HepG2 (cell line): Measurements from ENCODE around the gene NBL1. TPM values are rescaled to one million over a fixed set of nuclear protein-coding genes. Genes with fewer than 3 reads are reported as not detected.
A peak's percentile ranks its signal among the peaks of the same experiment; 100 is the strongest.

Source experiments
- ATAC-seq: fragments of 200-7000 bp; cut with Tn5 transposase; 3 replicates; pipeline ENCODE4 v1.9.1; 2020; ENCODE audit warnings: mild to moderate bottlenecking, moderate library complexity
- BruUV-seq: library from RNA; stranded (reverse); fragments of 400-500 nt; replicated peaks from 2 replicates; lab custom pipeline; 2021; lab: Mats Ljungman, UMichigan
- CTCF ChIA-PET: fragments of 300-600 bp; formaldehyde crosslinking; extraction: SDS; loops from one replicate; lab custom pipeline; 2021; ENCODE audit warnings: low total read pairs, inconsistent platforms, low intra/inter-chr PET ratio; lab: Yijun Ruan, JAX
- POLR2A ChIA-PET: fragments of 350-600 bp; sonication (Branson Sonifier 250); formaldehyde crosslinking; loops from one replicate; lab custom pipeline; 2020; ENCODE audit warnings: antibody characterized with exemption, inconsistent platforms; lab: Yijun Ruan, JAX
- DNase-seq: peaks from one replicate; pipeline ENCODE4 v3.0.0-alpha.2; 2015; ENCODE audit warnings: low spot score
- FAIRE-seq: peaks from 3 replicates; lab custom pipeline; 2011; peaks lifted over from hg19 to GRCh38; lab: Jason Lieb, UNC
- H2AFZ ChIP-seq: one replicate; pipeline ENCODE4 v1.6.1; 2011; ENCODE audit warnings: low read length, inconsistent platforms
- H3K27ac ChIP-seq: fragments of 300-600 bp; 3 replicates; pipeline ENCODE4 v1.8.0; 2011; ENCODE audit warnings: mixed run types, mild to moderate bottlenecking, mixed read lengths, low read length, inconsistent platforms; ENCODE audit not compliant: insufficient read depth; ENCODE audit errors: extremely low read length
- H3K27me3 ChIP-seq, 2 experiments: fragments of 200-600 bp in 1 of 2; 2 replicates in 1 of 2; 3 replicates in 1 of 2; pipeline versions ENCODE4 v1.6.0 to v1.8.0; 2011; ENCODE audit warnings: low read length in 2 of 2, mild to moderate bottlenecking in 2 of 2, moderate library complexity in 2 of 2, inconsistent platforms in 1 of 2; ENCODE audit not compliant: insufficient read depth in 2 of 2, control insufficient read depth in 1 of 2
- H3K36me3 ChIP-seq, 2 experiments: fragments of 200-600 bp in 1 of 2; replicated peaks in 1 of 2; 2 replicates in 1 of 2; 3 replicates in 1 of 2; pipeline versions ENCODE4 v1.5.1 to v1.8.0; 2011; ENCODE audit warnings: low read length in 2 of 2, inconsistent platforms in 1 of 2; ENCODE audit not compliant: insufficient read depth in 2 of 2, control insufficient read depth in 1 of 2
- H3K4me1 ChIP-seq: 2 replicates; pipeline ENCODE4 v1.5.1; 2012; ENCODE audit warnings: low read length, inconsistent platforms; ENCODE audit not compliant: insufficient read depth
- H3K4me2 ChIP-seq: 2 replicates; pipeline ENCODE4 v1.6.0; 2011; ENCODE audit warnings: low read depth, low read length, inconsistent platforms
- H3K4me3 ChIP-seq, 3 experiments: fragments of 200-600 bp in 1 of 3; sonication (generic), shearing (Covaris generic) in 1 of 3; replicated peaks in 1 of 3; 2 replicates each; pipeline ENCODE4 v1.5.1; 2011 to 2016; ENCODE audit warnings: low read length in 3 of 3, inconsistent platforms in 2 of 3, low read depth in 2 of 3, mild to moderate bottlenecking in 2 of 3, control low read depth in 1 of 3, mixed read lengths in 1 of 3; ENCODE audit not compliant: insufficient read depth in 1 of 3
- H3K79me2 ChIP-seq: one replicate; pipeline ENCODE4 v1.6.1; 2011; ENCODE audit warnings: low read length, inconsistent platforms; ENCODE audit not compliant: insufficient read depth
- H3K9ac ChIP-seq: 2 replicates; pipeline ENCODE4 v1.6.0; 2011; ENCODE audit warnings: mild to moderate bottlenecking, low read depth, low read length, inconsistent platforms; ENCODE audit not compliant: insufficient read depth
- H3K9me3 ChIP-seq: 2 replicates; pipeline ENCODE4 v1.5.1; 2012; ENCODE audit warnings: mild to moderate bottlenecking, low read length
- H4K20me1 ChIP-seq: 2 replicates; pipeline ENCODE4 v1.6.0; 2011; ENCODE audit warnings: inconsistent platforms, mild to moderate bottlenecking, low read length, moderate library complexity; ENCODE audit not compliant: insufficient read depth
- EHMT2 ChIP-seq: fragments of 200-600 bp; sonication (generic); IDR thresholded peaks from 2 replicates; pipeline ENCODE4 v1.7.0; 2017; ENCODE audit warnings: antibody characterized with exemption, low read depth, low read length, borderline replicate concordance
- MAFK ChIP-seq, 2 experiments: IDR thresholded peaks in 1 of 2; conservative IDR thresholded peaks in 1 of 2; 2 replicates each; pipeline ENCODE4 v1.6.1; 2011; ENCODE audit warnings: improper control_type of control experiment in 2 of 2, low read length in 2 of 2
- POGZ ChIP-seq: sonication (generic); formaldehyde crosslinking; IDR thresholded peaks from 2 replicates; pipeline ENCODE4 v1.4.0; 2020; ENCODE audit warnings: mild to moderate bottlenecking, missing genetic modification reagents
- REST ChIP-seq, 2 experiments: IDR thresholded peaks; 2 replicates each; pipeline ENCODE4 v1.6.1; 2011 to 2012; ENCODE audit warnings: low read length in 2 of 2, borderline replicate concordance in 1 of 2, low read depth in 1 of 2, mild to moderate bottlenecking in 1 of 2, moderate library complexity in 1 of 2
- ZNF30 ChIP-seq: sonication (generic); formaldehyde crosslinking; IDR thresholded peaks from 2 replicates; pipeline ENCODE4 v1.5.0; 2020; ENCODE audit warnings: mild to moderate bottlenecking, missing genetic modification reagents
- ZNF782 ChIP-seq: sonication (generic); formaldehyde crosslinking; IDR thresholded peaks from 2 replicates; pipeline ENCODE4 v1.4.0; 2020; ENCODE audit warnings: missing genetic modification reagents, mild to moderate bottlenecking, borderline replicate concordance
- WGBS: methylation state at CpG from one replicate; pipeline ENCODE4 v1.1.6; 2017; ENCODE audit warnings: low lambda C conversion rate; 5-methylcytosine and 5-hydroxymethylcytosine counted together
- in situ Hi-C: cut with HindIII; loops from 2 replicates; pipeline ENCODE4 v1.10.0; 2017; ENCODE audit warnings: low pct_unique_long_range_greater_than_20kb; ENCODE audit not compliant: extremely low pct_ligation_motif_present
- intact Hi-C: fragments of 100-400 bp; cut with micrococcal nuclease; formaldehyde crosslinking; loops from one replicate; pipeline ENCODE4 v1.10.0; 2022; ENCODE audit not compliant: unreplicated experiment
- polyA plus RNA-seq, 8 experiments: library from polyadenylated mRNA; depleted of rRNA in 3 of 8; stranded (reverse) in 7 of 8; unstranded in 1 of 8; fragments of >200 nt; fragmentation: Illumina TruSeq in 4 of 8; extraction: Trizol in 4 of 8; gene quantifications; 2 replicates each; pipeline versions ENCODE4 v1.2.1 to v1.2.3, GENCODE V29; 2011 to 2016; ENCODE audit warnings: low read depth in 4 of 8, missing spikeins in 1 of 8, mixed read lengths in 1 of 8; ENCODE audit not compliant: insufficient read depth in 1 of 8
- total RNA-seq, 5 experiments: library from RNA; depleted of rRNA; stranded (reverse); fragments of >200 nt; fragmentation: Illumina TruSeq; extraction: Trizol; gene quantifications; 2 replicates each; pipeline ENCODE4 v1.2.3, GENCODE V29; 2016; ENCODE audit warnings: low read depth in 1 of 5

Gene NBL1
- total and polyA plus RNA-seq, 2 of the 13 experiments (the other 11 are each of a cell fraction or from before 2014, with no cell fraction given) = 2.7 to 13.8 TPM

- intact Hi-C loops = no loop called here
- Histone ChIP-seq H3K79me2 (no peaks in the 10 kb centered on the region), H3K4me2 (no peak overlapping the region), H3K27me3 (no peaks in the 10 kb centered on the region; a peak in 1 of 5 replicates), H2AFZ (no peak overlapping the region), H3K36me3 (no peaks in the 10 kb centered on the region), H3K9ac (no peak overlapping the region), H4K20me1 (peaks cover 4% of the 10 kb centered on the region; the same call in 1 of the 2 replicates), H3K27ac (no peak overlapping the region), H3K9me3 (no peaks in the 10 kb centered on the region), H3K4me1 (no peaks in the 10 kb centered on the region), H3K4me3 (no peak overlapping the region)
- ATAC-seq (no peak), DNase-seq (no peak), FAIRE-seq (no peak)
- in situ Hi-C loops = no loop called here
- CTCF ChIA-PET = no interaction called here
- 67% methylated on average over 3 of the region's 4 CpGs for WGBS
- no TSS peak for BruUV-seq
- POLR2A ChIA-PET = no interaction called here
- no peak for TF ChIP-seq POGZ (CRISPR knock-in tag)
- TF ChIP-seq MAFK (conservative IDR thresholded peaks at IDR 0.05 in 1 of 2, IDR thresholded peaks at IDR 0.05 in 1 of 2; ENCODE audit: low read length in 2 of 2) = peak; percentile 13 to 78; a peak in 2 of 4 replicates
- no peak for TF ChIP-seq EHMT2
- no peak for TF ChIP-seq ZNF30 (CRISPR knock-in tag)
- TF ChIP-seq, all 625 proteins: peak for 1
Observed at GRCh38 chr1:19679691-19680090, 35.6 kb downstream of the NBL1 start.

- Histone ChIP-seq H3K36me3 (no peaks in the 10 kb centered on the region), H3K4me1 (no peaks in the 10 kb centered on the region), H3K4me3 (no peak overlapping the region), H3K27me3 (no peaks in the 10 kb centered on the region; a peak in 1 of 5 replicates), H4K20me1 (peaks cover 4% of the 10 kb centered on the region; the same call in 1 of the 2 replicates), H2AFZ (no peak overlapping the region), H3K4me2 (no peak overlapping the region), H3K9ac (no peak overlapping the region), H3K27ac (no peak overlapping the region), H3K79me2 (no peaks in the 10 kb centered on the region), H3K9me3 (no peaks in the 10 kb centered on the region)
- TF ChIP-seq REST (IDR thresholded peaks at IDR 0.05; ENCODE audit: borderline replicate concordance in 1 of 2, low read depth in 1 of 2, low read length in 2 of 2) (peak; percentile 18 to 82), ZNF782 (CRISPR knock-in tag) (no peak)
- FAIRE-seq = no peak
- no CpG with 5 or more reads among the region's 7 CpGs for WGBS
- POLR2A ChIA-PET = no interaction called here
- intact Hi-C loops (no loop called here), in situ Hi-C loops (no loop called here)
- no peak for ATAC-seq
- CTCF ChIA-PET = no interaction called here
- no peak for DNase-seq
- BruUV-seq = no TSS peak
Observed at GRCh38 chr1:19680644-19681043, 36.5 kb downstream of the NBL1 start.
